Thoracic aorta (tissue), 2 donors: ENCODE results near the gene SCGB3A2. TPM values are rescaled to one million over a fixed set of nuclear protein-coding genes. Genes with fewer than 3 reads are reported as not detected.

Experiments
- ATAC-seq: fragments of 150-250 bp; one replicate; pipeline ENCODE4 v1.8.0; 2017; ENCODE audit warnings: low read depth; ENCODE audit not compliant: insufficient number of reproducible peaks, low FRiP score
- DNase-seq: peaks from one replicate; pipeline ENCODE4 v3.0.0-alpha.2; 2020; ENCODE audit warnings: low spot score
- H3K27ac ChIP-seq, 2 donors: fragments of 200-600 bp; sonication (generic); 1 replicate in 1 of 2; 2 replicates in 1 of 2; pipeline ENCODE4 v1.5.1; 2016; ENCODE audit warnings: mild to moderate bottlenecking in 2 of 2, moderate library complexity in 2 of 2
- H3K27me3 ChIP-seq: fragments of 200-600 bp; sonication (generic); replicated peaks from 2 replicates; pipeline ENCODE4 v1.6.0; 2016; ENCODE audit warnings: mild to moderate bottlenecking; ENCODE audit not compliant: insufficient read depth
- H3K36me3 ChIP-seq: fragments of 200-600 bp; sonication (generic); one replicate; pipeline ENCODE4 v1.5.1; 2016
- H3K4me1 ChIP-seq, 2 donors: fragments of 200-600 bp; sonication (generic); 1 replicate in 1 of 2; 2 replicates in 1 of 2; pipeline versions ENCODE4 v1.5.1 to v1.6.0; 2016; ENCODE audit warnings: low read depth in 2 of 2, mild to moderate bottlenecking in 1 of 2; ENCODE audit not compliant: control insufficient read depth in 1 of 2
- H3K4me3 ChIP-seq: fragments of 200-600 bp; sonication (generic); 2 replicates; pipeline ENCODE4 v1.5.1; 2016; ENCODE audit warnings: mild to moderate bottlenecking
- H3K9me3 ChIP-seq: fragments of 200-600 bp; sonication (generic); 2 replicates; pipeline ENCODE4 v1.5.1; 2016
- CTCF ChIP-seq: fragments of 200-600 bp; sonication (generic); IDR thresholded peaks from one replicate; pipeline ENCODE4 v1.5.1; 2019; ENCODE audit warnings: antibody characterized with exemption
- total RNA-seq, 2 donors: library from RNA; depleted of rRNA; stranded (reverse); fragments of >200 nt; gene quantifications; one replicate each; pipeline versions ENCODE4 v1.1.0 to v1.2.3, GENCODE V29; 2016

Gene SCGB3A2
- total RNA-seq, 2 donors from 2014 or later = not detected

GRCh38 chr5:147895864-147896263 lies 17.4 kb downstream of the SCGB3A2 start:
- Histone ChIP-seq H3K27me3 (no peaks in the 10 kb centered on the region), H3K4me3 (no peak overlapping the region), H3K9me3 (no peaks in the 10 kb centered on the region), H3K36me3 (no peaks in the 10 kb centered on the region), H3K27ac (peak overlapping the region in 1 of 2 donors; percentile 75), H3K4me1 (peaks cover 28 to 79% of the 10 kb centered on the region in 2 donors)
- TF ChIP-seq CTCF = no peak
- ATAC-seq (no peak), DNase-seq (no peak)

GRCh38 chr5:147898875-147899401 lies 20.4 kb downstream of the SCGB3A2 start:
- Histone ChIP-seq H3K9me3 (no peaks in the 10 kb centered on the region), H3K27me3 (no peaks in the 10 kb centered on the region), H3K4me1 (peaks cover 35 to 73% of the 10 kb centered on the region in 2 donors), H3K27ac (peak overlapping the region; percentile 93 to 94), H3K36me3 (no peaks in the 10 kb centered on the region), H3K4me3 (no peak overlapping the region)
- DNase-seq (no peak), ATAC-seq (peak; percentile 32)
- no peak for TF ChIP-seq CTCF

- Histone ChIP-seq H3K36me3 (no peaks in the 10 kb centered on the region), H3K4me3 (no peak overlapping the region), H3K4me1 (peaks cover 35 to 77% of the 10 kb centered on the region in 2 donors), H3K27me3 (no peaks in the 10 kb centered on the region), H3K9me3 (no peaks in the 10 kb centered on the region), H3K27ac (peak overlapping the region; percentile 93 to 94)
- peak; percentile 13 for DNase-seq
- ATAC-seq = peak; percentile 26
- no peak for TF ChIP-seq CTCF
These were observed 23.1 kb downstream of the SCGB3A2 start for GRCh38 chr5:147901599-147902039.

- Histone ChIP-seq H3K27ac (peak overlapping the region; percentile 93 to 94), H3K9me3 (no peaks in the 10 kb centered on the region), H3K36me3 (no peaks in the 10 kb centered on the region), H3K4me3 (no peak overlapping the region), H3K27me3 (no peaks in the 10 kb centered on the region), H3K4me1 (peaks cover 35 to 71% of the 10 kb centered on the region in 2 donors)
- DNase-seq = no peak
- ATAC-seq = no peak
- TF ChIP-seq CTCF = no peak
These were observed 24.2 kb downstream of the SCGB3A2 start for GRCh38 chr5:147902609-147903115.

- Histone ChIP-seq H3K27ac (peak overlapping the region; percentile 93 to 94), H3K36me3 (no peaks in the 10 kb centered on the region), H3K4me3 (peak overlapping the region; percentile 25), H3K4me1 (peaks cover 30 to 56% of the 10 kb centered on the region in 2 donors), H3K27me3 (no peaks in the 10 kb centered on the region), H3K9me3 (no peaks in the 10 kb centered on the region)
- no peak for TF ChIP-seq CTCF
- ATAC-seq (no peak), DNase-seq (no peak)
These were observed 25.6 kb downstream of the SCGB3A2 start for GRCh38 chr5:147904110-147904509.
